KG1 (cell line): ENCODE data around the gene CCNY.

Experiments used
- DNase-seq: peaks from one replicate; lab custom pipeline; 2025; lab: John Stamatoyannopoulos, UW

Gene CCNY

GRCh38 chr10:35453855-35454532 lies 117.7 kb downstream of the CCNY start:
- no peak for DNase-seq

- DNase-seq, result no peak
Measured at GRCh38 chr10:35456153-35456720, 119.9 kb downstream of the CCNY start.

GRCh38 chr10:35456784-35457183 lies 120.5 kb downstream of the CCNY start:
- DNase-seq, result no peak

GRCh38 chr10:35458500-35459448 lies 122.5 kb downstream of the CCNY start:
- DNase-seq, result no peak

- no peak for DNase-seq
Measured at GRCh38 chr10:35459449-35459847, 123.1 kb downstream of the CCNY start.

- DNase-seq, result no peak
Measured at GRCh38 chr10:35460852-35461460, 124.6 kb downstream of the CCNY start.

GRCh38 chr10:35462491-35462934 lies 126.2 kb downstream of the CCNY start:
- no peak for DNase-seq

- no peak for DNase-seq
Measured at GRCh38 chr10:35463105-35463867, 127.0 kb downstream of the CCNY start.

- no peak for DNase-seq
Measured at GRCh38 chr10:35463878-35464277, 127.6 kb downstream of the CCNY start.

GRCh38 chr10:35464825-35465456 lies 128.6 kb downstream of the CCNY start:
- DNase-seq, result no peak

GRCh38 chr10:35465673-35466072 lies 129.4 kb downstream of the CCNY start:
- DNase-seq, result no peak

- DNase-seq, result no peak
Measured at GRCh38 chr10:35466170-35466569, 129.9 kb downstream of the CCNY start.

- DNase-seq, result no peak
Measured at GRCh38 chr10:35466661-35467060, 130.4 kb downstream of the CCNY start.

- DNase-seq, result no peak
Measured at GRCh38 chr10:35467186-35467585, 130.9 kb downstream of the CCNY start.

- no peak for DNase-seq
Measured at GRCh38 chr10:35470248-35470924, 134.1 kb downstream of the CCNY start.

- DNase-seq, result no peak
Measured at GRCh38 chr10:35470925-35471315, 134.6 kb downstream of the CCNY start.

GRCh38 chr10:35471435-35471834 lies 135.1 kb downstream of the CCNY start:
- no peak for DNase-seq

- no peak for DNase-seq
Measured at GRCh38 chr10:35480142-35480541, 143.8 kb downstream of the CCNY start.

GRCh38 chr10:35481413-35481812 lies 145.1 kb downstream of the CCNY start:
- DNase-seq, result no peak

GRCh38 chr10:35486297-35486990 lies 150.1 kb downstream of the CCNY start:
- no peak for DNase-seq
